Measurements from ENCODE around the gene TM9SF3.

DNA sequence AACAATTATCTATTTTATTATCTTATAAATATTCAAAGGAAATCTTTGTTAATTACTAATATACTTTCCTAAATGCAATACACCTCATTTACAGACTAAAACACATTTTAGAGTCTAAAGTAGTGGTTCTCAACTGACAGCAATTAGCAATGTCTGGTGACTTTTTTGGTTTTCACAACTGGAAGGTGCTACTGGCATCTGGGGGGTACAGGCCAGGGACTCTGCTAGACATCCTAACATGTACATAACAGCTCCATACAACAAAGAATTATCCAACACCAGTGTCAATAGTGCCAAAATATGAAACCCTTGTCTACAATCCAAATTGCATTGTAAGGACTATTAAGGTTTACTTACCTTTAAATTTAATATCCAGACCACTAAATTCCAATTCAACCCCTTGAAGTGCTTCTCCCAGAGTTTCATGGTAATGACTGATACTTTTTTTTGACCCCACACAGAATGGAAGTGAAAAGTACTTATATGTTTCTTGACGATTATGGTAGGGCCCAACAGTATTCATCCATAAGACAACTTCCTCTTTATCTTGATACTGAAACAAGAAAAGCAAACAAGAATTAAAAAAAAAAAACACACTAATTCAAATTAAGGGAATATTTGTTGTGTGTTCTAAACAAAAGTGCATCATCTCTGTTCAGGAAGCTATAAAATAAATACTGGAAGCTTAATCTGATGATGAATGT lies 10.4 kb downstream of the TM9SF3 start:
- TF ChIP-seq, protein P1, sequence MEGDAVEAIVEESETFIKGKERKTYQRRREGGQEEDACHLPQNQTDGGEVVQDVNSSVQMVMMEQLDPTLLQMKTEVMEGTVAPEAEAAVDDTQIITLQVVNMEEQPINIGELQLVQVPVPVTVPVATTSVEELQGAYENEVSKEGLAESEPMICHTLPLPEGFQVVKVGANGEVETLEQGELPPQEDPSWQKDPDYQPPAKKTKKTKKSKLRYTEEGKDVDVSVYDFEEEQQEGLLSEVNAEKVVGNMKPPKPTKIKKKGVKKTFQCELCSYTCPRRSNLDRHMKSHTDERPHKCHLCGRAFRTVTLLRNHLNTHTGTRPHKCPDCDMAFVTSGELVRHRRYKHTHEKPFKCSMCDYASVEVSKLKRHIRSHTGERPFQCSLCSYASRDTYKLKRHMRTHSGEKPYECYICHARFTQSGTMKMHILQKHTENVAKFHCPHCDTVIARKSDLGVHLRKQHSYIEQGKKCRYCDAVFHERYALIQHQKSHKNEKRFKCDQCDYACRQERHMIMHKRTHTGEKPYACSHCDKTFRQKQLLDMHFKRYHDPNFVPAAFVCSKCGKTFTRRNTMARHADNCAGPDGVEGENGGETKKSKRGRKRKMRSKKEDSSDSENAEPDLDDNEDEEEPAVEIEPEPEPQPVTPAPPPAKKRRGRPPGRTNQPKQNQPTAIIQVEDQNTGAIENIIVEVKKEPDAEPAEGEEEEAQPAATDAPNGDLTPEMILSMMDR (IDR thresholded peaks at IDR 0.05; ENCODE audit: low read length) = no peak
- TF ChIP-seq EZH2 (IDR thresholded peaks at IDR 0.05; ENCODE audit: borderline replicate concordance, low read length) = no peak
